H1 (cell line): ENCODE measurements around the gene PHOSPHO1. TPM values are rescaled to one million over a fixed set of nuclear protein-coding genes. Genes with fewer than 3 reads are reported as not detected.

Experiments used
- CTCF ChIA-PET: fragments of 300-600 bp; sonication (Branson Sonifier 250); formaldehyde crosslinking; loops from one replicate; lab custom pipeline; 2021; ENCODE audit not compliant: partially characterized antibody; lab: Charles Lee
- POLR2A ChIA-PET: fragments of 300-600 bp; sonication (Branson Sonifier 250); formaldehyde crosslinking; loops from one replicate; lab custom pipeline; 2021; ENCODE audit warnings: inconsistent platforms; ENCODE audit not compliant: partially characterized antibody; lab: Charles Lee
- DNase-seq, 2 experiments: peaks; one replicate each; pipeline versions ENCODE4 v3.0.0 to v3.0.0-alpha.2; 2010 to 2022; ENCODE audit warnings: low spot score in 2 of 2, low read depth in 1 of 2, mixed read lengths in 1 of 2
- FAIRE-seq: peaks from 2 replicates; lab custom pipeline; 2011; peaks lifted over from hg19 to GRCh38; lab: Jason Lieb, UNC
- H2AFZ ChIP-seq: 2 replicates; pipeline ENCODE4 v1.8.1; 2012; ENCODE audit warnings: low read length, inconsistent platforms
- H2AK5ac ChIP-seq: 2 replicates; pipeline ENCODE4 v1.6.1; 2013; ENCODE audit warnings: low read depth, low read length
- H2BK120ac ChIP-seq: replicated peaks from 2 replicates; pipeline ENCODE3; 2013; ENCODE audit warnings: low read depth, low read length, inconsistent platforms
- H2BK12ac ChIP-seq: 2 replicates; pipeline ENCODE4 v1.6.1; 2013; ENCODE audit warnings: low read depth, low read length
- H2BK15ac ChIP-seq: 2 replicates; pipeline ENCODE4 v1.6.1; 2013; ENCODE audit warnings: low read length
- H2BK20ac ChIP-seq: 2 replicates; pipeline ENCODE4 v1.6.1; 2013; ENCODE audit warnings: low read length
- H2BK5ac ChIP-seq: 2 replicates; pipeline ENCODE4 v1.6.1; 2013; ENCODE audit warnings: low read depth, low read length
- H3K14ac ChIP-seq: 2 replicates; pipeline ENCODE4 v1.6.1; 2013; ENCODE audit warnings: inconsistent platforms; ENCODE audit not compliant: insufficient read length
- H3K18ac ChIP-seq: 2 replicates; pipeline ENCODE4 v1.6.1; 2013; ENCODE audit warnings: low read length; ENCODE audit errors: extremely low read depth
- H3K23ac ChIP-seq: 2 replicates; pipeline ENCODE4 v1.6.1; 2013; ENCODE audit warnings: inconsistent platforms; ENCODE audit not compliant: insufficient read length
- H3K23me2 ChIP-seq: 2 replicates; pipeline ENCODE4 v1.6.1; 2013; ENCODE audit warnings: low read depth, low read length
- H3K27ac ChIP-seq: 2 replicates; pipeline ENCODE4 v1.6.1; 2011; ENCODE audit warnings: low read depth, low read length, inconsistent platforms
- H3K27me3 ChIP-seq, 4 experiments: replicated peaks in 1 of 4; 1 replicate in 1 of 4; 2 replicates in 3 of 4; pipeline versions ENCODE4 v1.6.1 to v1.8.1; 2011 to 2013; ENCODE audit warnings: low read length in 3 of 4, mild to moderate bottlenecking in 3 of 4, inconsistent platforms in 2 of 4, mixed read lengths in 2 of 4, moderate library complexity in 1 of 4; ENCODE audit not compliant: control insufficient read depth in 3 of 4, insufficient read depth in 3 of 4; ENCODE audit errors: extremely low read depth in 1 of 4
- H3K36me3 ChIP-seq, 4 experiments: 2 replicates each; pipeline versions ENCODE4 v1.6.1 to v1.8.1; 2011 to 2013; ENCODE audit warnings: mild to moderate bottlenecking in 4 of 4, low read length in 3 of 4, moderate library complexity in 2 of 4, control low read depth in 1 of 4, inconsistent platforms in 1 of 4; ENCODE audit not compliant: insufficient read depth in 4 of 4, control insufficient read depth in 2 of 4
- H3K4ac ChIP-seq: replicated peaks from 2 replicates; pipeline ENCODE3; 2013; ENCODE audit warnings: low read length, low read depth, mixed read lengths, inconsistent platforms; ENCODE audit not compliant: insufficient read length
- H3K4me1 ChIP-seq, 4 experiments: replicated peaks in 1 of 4; 1 replicate in 1 of 4; 2 replicates in 3 of 4; pipeline versions ENCODE4 v1.6.1 to v1.8.1; 2011 to 2013; ENCODE audit warnings: low read length in 3 of 4, inconsistent platforms in 2 of 4, mixed read lengths in 1 of 4; ENCODE audit not compliant: insufficient read depth in 4 of 4, control insufficient read depth in 3 of 4
- H3K4me2 ChIP-seq, 2 experiments: 2 replicates each; pipeline versions ENCODE4 v1.6.1 to v1.8.1; 2011 to 2013; ENCODE audit warnings: low read depth in 2 of 2, low read length in 2 of 2, control low read depth in 1 of 2, inconsistent platforms in 1 of 2, mild to moderate bottlenecking in 1 of 2; ENCODE audit not compliant: insufficient read depth in 1 of 2
- H3K4me3 ChIP-seq, 4 experiments: fragments of 200-600, 300-600 bp in 1 of 4; sonication (generic), shearing (Covaris generic), sonication (Bioruptor Twin) in 1 of 4; 2 replicates each; pipeline versions ENCODE4 v1.5.1 to v1.8.1; 2011 to 2016; ENCODE audit warnings: low read length in 4 of 4, low read depth in 3 of 4, control low read depth in 2 of 4, inconsistent platforms in 2 of 4, mild to moderate bottlenecking in 2 of 4, mixed read lengths in 1 of 4, moderate library complexity in 1 of 4; ENCODE audit not compliant: insufficient read depth in 2 of 4; ENCODE audit errors: extremely low read depth in 1 of 4
- H3K56ac ChIP-seq: replicated peaks from 2 replicates; pipeline ENCODE3; 2013; ENCODE audit warnings: low read depth, mild to moderate bottlenecking, mixed read lengths, low read length, inconsistent platforms; ENCODE audit not compliant: insufficient read length
- H3K79me1 ChIP-seq: 2 replicates; pipeline ENCODE4 v1.6.1; 2013; ENCODE audit warnings: low read depth, low read length, control low read depth
- H3K79me2 ChIP-seq, 2 experiments: 2 replicates each; pipeline versions ENCODE4 v1.6.1 to v1.8.1; 2012 to 2013; ENCODE audit warnings: low read length in 2 of 2, mild to moderate bottlenecking in 2 of 2, inconsistent platforms in 1 of 2; ENCODE audit not compliant: insufficient read depth in 2 of 2, control insufficient read depth in 1 of 2
- H3K9ac ChIP-seq, 4 experiments: replicated peaks in 1 of 4; 1 replicate in 1 of 4; 2 replicates in 3 of 4; pipeline versions ENCODE4 v1.6.1 to v1.8.1; 2011 to 2013; ENCODE audit warnings: low read depth in 3 of 4, low read length in 3 of 4, control low read depth in 2 of 4, mild to moderate bottlenecking in 2 of 4, moderate library complexity in 2 of 4, inconsistent platforms in 1 of 4; ENCODE audit errors: extremely low read depth in 1 of 4
- H3K9me3 ChIP-seq, 2 experiments: 2 replicates each; pipeline versions ENCODE4 v1.6.1 to v1.8.1; 2012 to 2013; ENCODE audit warnings: mild to moderate bottlenecking in 2 of 2, moderate library complexity in 2 of 2, control low read depth in 1 of 2, inconsistent platforms in 1 of 2, low read depth in 1 of 2, low read length in 1 of 2, mixed read lengths in 1 of 2; ENCODE audit not compliant: insufficient read depth in 2 of 2
- H4K20me1 ChIP-seq, 2 experiments: replicated peaks in 1 of 2; 2 replicates each; pipeline versions ENCODE3 to v1.8.1; 2011 to 2013; ENCODE audit warnings: inconsistent platforms in 2 of 2, low read length in 2 of 2, mild to moderate bottlenecking in 1 of 2; ENCODE audit not compliant: insufficient read depth in 2 of 2, control insufficient read depth in 1 of 2
- H4K5ac ChIP-seq: 2 replicates; pipeline ENCODE4 v1.6.1; 2013; ENCODE audit warnings: low read length, low read depth, mixed read lengths, inconsistent platforms; ENCODE audit not compliant: insufficient read length
- H4K8ac ChIP-seq: 2 replicates; pipeline ENCODE4 v1.8.0; 2013; ENCODE audit warnings: mild to moderate bottlenecking, moderate library complexity, low read length, inconsistent platforms; ENCODE audit not compliant: insufficient read depth; ENCODE audit errors: extremely low read depth
- H4K91ac ChIP-seq: replicated peaks from 2 replicates; pipeline ENCODE3; 2013; ENCODE audit warnings: low read length, mixed read lengths, inconsistent platforms; ENCODE audit not compliant: insufficient read length
- CBX8 ChIP-seq: fragments of 300-800, 300-1000 bp; sonication (generic); IDR thresholded peaks from 2 replicates; pipeline ENCODE4 v1.7.1; 2016; ENCODE audit warnings: low read depth, low read length, borderline replicate concordance
- POU5F1 ChIP-seq: IDR thresholded peaks from 2 replicates; pipeline ENCODE4 v1.6.1; 2011; ENCODE audit warnings: low read depth, mild to moderate bottlenecking, low read length, moderate library complexity
- SP2 ChIP-seq: IDR thresholded peaks from 2 replicates; pipeline ENCODE4 v1.6.1; 2012; ENCODE audit warnings: mild to moderate bottlenecking, low read length, inconsistent platforms
- SRF ChIP-seq: IDR thresholded peaks from 2 replicates; pipeline ENCODE4 v1.6.1; 2011; ENCODE audit warnings: mild to moderate bottlenecking, low read depth, low read length, moderate library complexity
- WGBS, 2 experiments: shearing (Covaris generic) in 1 of 2; methylation state at CpG; one replicate each; pipeline versions ENCODE4 v1.1.6 to v1.1.7; 2013 to 2015; ENCODE audit warnings: low lambda C conversion rate in 2 of 2, mixed read lengths in 2 of 2, inconsistent platforms in 1 of 2, low coverage in 1 of 2, missing lambda C conversion rate in 1 of 2; ENCODE audit not compliant: insufficient replicate concordance in 2 of 2, insufficient coverage in 1 of 2, insufficient read length in 1 of 2; ENCODE audit errors: extremely low coverage in 1 of 2, missing lambda C conversion rate in 1 of 2; 5-methylcytosine and 5-hydroxymethylcytosine counted together
- polyA plus RNA-seq, 7 experiments: library from polyadenylated mRNA; depleted of rRNA in 3 of 7; stranded (reverse) in 5 of 7; unstranded in 2 of 7; fragments of >200 nt in 5 of 7; fragments of 200-250 nt in 2 of 7; gene quantifications; 1 replicate in 5 of 7; 2 replicates in 1 of 7; 4 replicates in 1 of 7; pipeline versions ENCODE4 v1.2.1 to v1.2.3, GENCODE V29; 2011 to 2013; ENCODE audit warnings: missing spikeins in 2 of 7, mixed read lengths in 2 of 7
- total RNA-seq: library from RNA; stranded (reverse); fragmentation: NEBNext Ultra II Directional; extraction: Animal tissue kit (Norgen Biotek cat#: 25700); gene quantifications from 2 replicates; pipeline ENCODE4 v1.2.1, GENCODE V29; 2021
- TF ChIP-seq, protein P1 (sequence below): IDR thresholded peaks from 2 replicates; pipeline ENCODE4 v1.6.1; 2012; ENCODE audit warnings: inconsistent platforms

PHOSPHO1 gene
- total and polyA plus RNA-seq, 2 of the 8 experiments (the other 6 are each of a cell fraction or from before 2014, with no cell fraction given), result 0.34 to 0.45 TPM

DNA sequence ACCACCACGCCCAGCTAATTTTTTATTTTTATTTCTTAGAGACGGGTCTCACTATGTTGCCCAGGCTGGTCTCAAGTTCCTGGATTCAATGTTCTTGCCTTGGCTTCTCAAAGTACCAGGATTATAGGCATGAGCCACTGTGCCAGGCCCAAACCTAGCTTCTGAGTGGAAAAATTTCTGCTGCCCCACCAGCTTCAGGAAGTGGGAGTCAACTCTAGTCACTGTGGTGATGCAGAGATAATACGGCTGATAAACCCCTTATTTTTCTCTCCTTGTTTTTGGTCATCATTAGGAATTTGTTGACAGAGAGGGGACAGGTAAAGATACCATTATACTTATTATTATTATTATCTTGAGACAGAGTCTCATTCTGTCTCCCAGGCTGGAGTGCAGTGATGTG is 27.8 kb upstream of the PHOSPHO1 start:
- 88% methylated on average over 3 of the region's 3 CpGs; no CpG with 5 or more reads in 1 of the 2 experiments for WGBS, 2 experiments
- CTCF ChIA-PET, result interaction anchor here (1.5 to 3.1 kb wide), 2 partner anchors 33 to 108 kb away, joined by 4 to 13 read pairs; no protein-coding TSS in a partner anchor
- Histone ChIP-seq H4K8ac (no peak overlapping the region), H3K36me3 (no peaks in the 10 kb centered on the region), H3K4ac (no peak overlapping the region), H4K20me1 (no peaks in the 10 kb centered on the region), H3K9ac (no peak overlapping the region), H2BK120ac (no peak overlapping the region), H3K4me2 (no peak overlapping the region), H2AFZ (no peak overlapping the region), H3K14ac (no peak overlapping the region), H3K27me3 (peaks cover 2 to 16% (median 13%) of the 10 kb centered on the region in 4 experiments; a peak in 6 of 7 replicates), H2BK12ac (no peak overlapping the region), H2BK5ac (no peak overlapping the region), H3K4me3 (no peak overlapping the region), H3K79me1 (no peaks in the 10 kb centered on the region), H3K18ac (no peak overlapping the region), H3K23ac (no peak overlapping the region), H2AK5ac (no peak overlapping the region), H2BK20ac (no peak overlapping the region), H3K56ac (no peak overlapping the region), H4K91ac (no peak overlapping the region), H3K9me3 (no peaks in the 10 kb centered on the region), H4K5ac (no peak overlapping the region), H3K27ac (no peak overlapping the region), H3K4me1 (peaks cover 0 to 3% (median 1%) of the 10 kb centered on the region in 4 experiments; a peak in 1 of 7 replicates), H2BK15ac (no peak overlapping the region), H3K23me2 (peaks cover 6% of the 10 kb centered on the region; the same call in 1 of the 2 replicates), H3K79me2 (no peaks in the 10 kb centered on the region)
- DNase-seq (no peak), FAIRE-seq (no peak)
- POLR2A ChIA-PET, result no interaction called here
- TF ChIP-seq SRF (no peak), SP2 (no peak), POU5F1 (no peak), CBX8 (no peak)
- TF ChIP-seq, protein P1, sequence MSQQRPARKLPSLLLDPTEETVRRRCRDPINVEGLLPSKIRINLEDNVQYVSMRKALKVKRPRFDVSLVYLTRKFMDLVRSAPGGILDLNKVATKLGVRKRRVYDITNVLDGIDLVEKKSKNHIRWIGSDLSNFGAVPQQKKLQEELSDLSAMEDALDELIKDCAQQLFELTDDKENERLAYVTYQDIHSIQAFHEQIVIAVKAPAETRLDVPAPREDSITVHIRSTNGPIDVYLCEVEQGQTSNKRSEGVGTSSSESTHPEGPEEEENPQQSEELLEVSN, result no peak
